Eye (tissue), 1 donor: Measurements from ENCODE around the gene TMEM54.
"Not testable (repeated sequence)": the region's sequence is repeated elsewhere in the genome, so short reads cannot be mapped to it uniquely, and the experiment has no call there.

Experiments used
- DNase-seq: peaks from one replicate; pipeline ENCODE4 v3.0.0-alpha.2; 2015

Gene TMEM54

GRCh38 chr1:32918179-32918578, 17.0 kb upstream of the TMEM54 start:
- DNase-seq, result no peak

- no peak for DNase-seq
Measured at GRCh38 chr1:32917521-32917920, 16.3 kb upstream of the TMEM54 start.

- no peak for DNase-seq
Measured at GRCh38 chr1:32915766-32916706, 14.8 kb upstream of the TMEM54 start.

GRCh38 chr1:32910319-32910718, 9.1 kb upstream of the TMEM54 start:
- no peak for DNase-seq

- no peak for DNase-seq
Measured at GRCh38 chr1:32907435-32907834, 6.2 kb upstream of the TMEM54 start.

DNA sequence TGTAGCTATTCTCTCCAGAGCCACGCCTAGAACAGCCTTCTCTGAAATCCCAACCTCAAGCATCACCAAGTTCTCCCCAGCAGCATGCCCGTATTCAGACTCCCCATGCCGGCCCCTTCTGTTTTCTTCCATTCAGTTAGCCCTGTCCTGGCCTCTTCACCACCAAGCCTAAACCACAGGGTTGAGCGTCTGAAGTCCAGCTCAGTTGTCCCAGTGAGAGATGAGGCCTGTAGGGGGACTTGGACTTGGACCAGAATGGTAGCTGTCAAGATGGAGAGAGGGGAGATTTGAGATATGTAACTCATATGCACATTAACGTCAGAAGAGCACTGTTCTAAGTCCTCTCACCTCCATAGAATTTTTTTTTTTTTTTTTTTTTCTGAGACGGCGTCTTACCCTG, 5.5 kb upstream of the TMEM54 start:
- DNase-seq, result no peak

DNA sequence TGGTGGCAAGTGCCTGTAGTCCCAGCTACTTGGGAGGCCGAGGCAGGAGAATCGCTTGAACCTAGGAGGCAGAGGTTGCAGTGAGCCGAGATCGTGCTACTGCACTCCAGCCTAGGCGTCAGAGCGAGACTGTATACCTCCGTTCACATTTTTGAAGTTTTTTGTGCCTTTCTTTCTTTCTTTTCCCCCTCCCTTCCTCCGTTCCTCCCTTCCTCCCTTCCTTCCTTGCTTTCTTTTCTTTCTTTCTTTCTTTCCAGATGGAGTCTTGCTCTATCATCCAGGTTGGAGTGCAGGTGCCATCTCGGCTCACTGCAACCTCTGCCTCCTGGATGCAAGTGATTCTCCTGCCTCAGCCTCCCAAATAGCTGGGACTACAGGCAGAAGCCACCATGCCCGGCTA, 4.4 kb upstream of the TMEM54 start:
- not testable (repeated sequence) for DNase-seq

DNA sequence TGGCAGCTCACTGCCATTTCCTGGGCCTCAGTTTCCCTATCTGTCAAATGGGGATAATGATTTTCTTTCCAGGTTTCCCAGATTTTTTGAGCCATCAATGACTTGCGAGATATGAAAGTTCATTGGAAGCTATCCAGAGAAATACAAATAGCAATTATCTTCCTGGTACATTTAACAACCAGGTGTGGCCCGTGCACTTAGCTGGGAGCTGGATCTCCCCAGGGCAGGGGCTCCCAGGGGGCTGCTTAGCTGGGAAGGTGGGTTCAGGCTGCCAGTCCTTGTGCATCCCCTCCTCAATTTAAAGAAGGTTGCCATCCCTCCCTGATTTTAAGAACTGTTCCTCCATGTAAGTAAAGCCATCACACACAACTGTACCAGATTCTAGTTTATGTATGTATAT, 3.6 kb upstream of the TMEM54 start:
- no peak for DNase-seq

DNA sequence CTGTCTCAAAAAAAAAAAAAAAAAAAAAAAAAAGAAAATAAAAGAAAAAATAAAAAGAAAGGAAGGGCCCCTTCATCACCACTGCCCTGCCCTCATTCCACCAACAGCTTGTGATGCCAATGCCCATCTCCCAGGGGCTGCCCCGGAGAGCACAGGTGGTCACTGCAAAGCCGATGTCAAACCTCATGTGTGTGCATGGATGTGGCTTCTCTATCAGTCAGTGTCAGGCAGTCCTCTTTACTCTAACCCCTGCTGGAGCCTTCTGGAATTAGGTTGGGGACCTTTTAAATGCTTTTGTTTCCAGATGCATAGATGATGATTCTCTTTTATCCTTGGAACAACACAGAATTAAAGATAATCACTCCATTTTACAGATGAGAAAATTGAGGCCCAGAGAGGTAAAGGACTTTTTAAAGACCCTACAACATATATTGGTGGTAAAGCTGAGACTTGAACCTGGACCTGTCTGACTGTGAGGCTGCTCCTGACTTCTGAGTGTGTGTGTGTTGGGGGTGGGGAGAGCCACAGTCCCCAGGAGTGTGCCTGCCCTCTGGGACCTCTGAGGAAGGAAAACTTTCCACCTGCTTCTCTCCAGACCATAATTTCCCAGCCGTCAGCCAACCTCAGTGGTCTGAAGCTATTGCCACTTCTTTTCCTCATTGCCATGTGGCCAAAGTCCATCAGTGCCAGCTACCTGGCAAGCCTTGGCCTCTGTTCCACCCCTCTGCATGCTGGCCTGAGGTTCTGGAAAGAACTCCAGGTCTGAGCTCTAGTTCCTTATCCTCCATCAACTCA, 3.0 kb upstream of the TMEM54 start:
- no peak for DNase-seq

DNA sequence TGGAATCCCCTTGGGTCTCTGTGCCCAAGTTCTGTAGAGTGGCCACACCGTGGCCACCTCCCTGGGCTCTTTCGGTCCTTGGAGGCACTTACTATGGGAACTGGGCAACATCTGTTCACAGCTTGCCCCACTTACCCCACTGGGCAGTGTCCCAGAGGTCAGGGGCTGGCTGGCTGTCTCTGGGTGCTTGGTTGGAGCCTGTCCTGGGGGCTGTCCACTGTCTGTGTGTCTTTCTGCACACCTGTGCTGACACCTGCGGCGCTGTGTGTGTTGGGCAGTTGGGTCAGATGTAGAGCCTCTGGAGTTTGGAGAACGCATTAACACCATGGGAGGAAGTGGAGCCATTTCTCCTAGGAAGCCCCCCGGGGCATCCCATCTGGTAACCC, 1.3 kb upstream of the TMEM54 start:
- DNase-seq, result no peak

DNA sequence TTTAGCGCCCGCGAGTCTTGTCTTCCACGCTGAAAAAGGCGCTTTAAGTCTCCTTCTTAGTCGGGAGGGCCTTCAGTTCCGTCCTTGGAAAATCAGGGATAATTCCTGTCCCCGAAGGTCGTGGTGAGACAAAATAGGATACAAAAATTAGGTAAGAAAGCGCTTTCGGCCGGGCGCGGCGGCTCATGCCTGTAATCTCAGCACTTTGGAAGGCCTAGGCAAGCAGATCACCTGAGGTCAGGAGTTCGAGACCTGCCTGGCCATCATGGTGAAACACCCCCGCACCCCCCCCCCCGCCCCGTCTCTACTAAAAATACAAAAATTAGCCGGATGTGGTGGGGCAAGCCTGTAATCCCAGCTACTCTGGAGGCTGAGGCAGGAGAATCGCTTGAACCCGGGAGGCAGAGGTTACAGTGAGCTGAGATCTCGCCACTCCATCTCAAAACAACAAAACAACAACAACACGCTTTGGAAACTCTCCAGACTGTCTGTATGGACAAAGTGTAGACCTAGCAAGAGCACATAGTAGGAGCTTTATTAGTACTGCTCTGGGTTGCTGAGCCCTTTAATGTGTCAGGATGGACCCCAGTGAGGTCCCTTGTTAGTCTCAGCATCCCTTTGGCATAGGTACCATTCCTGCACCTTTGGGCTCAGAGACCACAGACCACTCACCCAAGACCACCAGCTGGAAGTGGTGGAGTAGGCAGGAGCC, 790 bp upstream of the TMEM54 start:
- no peak for DNase-seq

DNA sequence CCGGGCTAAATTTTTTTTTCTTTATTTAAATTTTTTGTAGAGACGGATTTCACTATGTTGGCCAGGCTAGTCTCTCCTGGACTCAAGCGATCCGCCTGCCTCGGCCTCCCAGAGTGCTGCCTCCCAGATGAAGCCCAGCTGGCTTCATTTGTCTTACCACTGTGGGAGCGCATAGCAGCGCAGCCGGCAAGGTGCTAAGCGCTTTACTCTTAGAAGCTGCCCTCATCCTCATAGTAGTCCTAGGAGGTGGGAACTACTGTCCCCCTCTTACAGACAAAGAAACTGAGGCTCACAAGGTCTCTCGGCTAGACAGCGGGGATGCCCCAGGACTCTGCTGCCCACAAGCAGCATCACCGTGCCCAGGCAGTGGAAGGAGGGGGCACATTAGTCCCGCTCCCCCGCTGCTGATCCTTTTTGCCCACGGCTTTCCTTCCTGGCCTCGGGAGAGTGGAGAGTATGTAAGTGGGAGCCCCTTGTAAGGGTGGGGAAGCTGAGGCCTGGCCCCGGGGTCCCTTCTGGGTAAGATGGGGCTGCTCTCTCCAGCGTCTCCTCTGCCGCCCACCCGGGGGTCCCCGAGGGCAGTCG, 726 bp downstream of the TMEM54 start:
- no peak for DNase-seq

DNA sequence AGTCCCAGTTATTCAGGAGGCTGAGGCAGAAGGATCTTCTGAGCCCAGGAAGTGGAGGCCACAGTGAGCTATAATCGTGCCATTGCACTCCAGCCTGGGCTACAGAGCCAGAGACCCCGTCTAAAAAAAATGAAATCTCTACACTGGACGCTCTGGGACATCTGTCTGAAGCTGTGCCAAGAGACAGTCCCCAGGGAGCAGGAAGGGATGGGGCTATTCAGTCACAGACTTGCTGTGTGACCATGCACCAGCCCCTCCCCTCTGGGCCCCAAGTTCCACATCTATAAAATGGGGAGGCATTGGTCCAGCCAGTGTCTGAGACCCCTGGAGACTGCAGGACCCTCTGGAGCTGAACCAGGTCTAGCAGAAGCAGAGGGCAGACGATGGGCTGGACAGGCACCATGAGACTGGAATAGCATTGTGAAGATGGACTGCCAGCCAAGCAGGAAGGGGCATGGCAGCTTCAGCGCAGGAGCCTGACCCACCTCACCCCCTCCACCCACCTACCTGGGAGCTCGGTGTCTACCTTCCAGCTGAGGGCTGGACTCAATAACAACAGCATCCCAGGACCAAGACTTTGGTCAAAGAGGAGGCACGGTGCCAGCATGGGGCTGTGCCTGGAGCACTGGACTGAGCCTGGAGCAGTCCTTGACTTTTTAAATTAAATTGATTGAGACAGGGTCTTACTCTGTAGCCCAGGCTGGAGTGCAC, 1.4 kb downstream of the TMEM54 start:
- no peak for DNase-seq

DNA sequence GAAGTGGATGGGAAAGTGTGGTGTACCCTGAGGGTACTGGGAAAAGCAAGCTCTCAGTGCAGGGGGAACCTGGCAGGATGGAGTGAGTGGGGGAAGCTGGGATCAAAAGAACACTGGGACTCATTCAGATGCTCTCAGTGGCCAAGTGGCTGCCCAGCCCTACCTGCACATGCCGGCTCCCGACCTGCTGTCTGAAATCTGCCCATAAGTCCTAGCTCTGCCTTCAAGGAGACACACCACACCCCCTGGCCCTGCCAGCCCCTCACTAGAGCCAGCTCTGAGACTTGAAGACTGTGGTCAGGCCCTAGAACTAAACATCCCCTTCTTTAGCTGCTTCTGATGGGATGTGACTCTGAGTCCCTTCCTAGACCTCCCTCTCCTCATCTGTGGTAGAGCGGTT, 2.2 kb downstream of the TMEM54 start:
- DNase-seq, result no peak

- no peak for DNase-seq
Measured at GRCh38 chr1:32898056-32898455, 3.1 kb downstream of the TMEM54 start.

DNA sequence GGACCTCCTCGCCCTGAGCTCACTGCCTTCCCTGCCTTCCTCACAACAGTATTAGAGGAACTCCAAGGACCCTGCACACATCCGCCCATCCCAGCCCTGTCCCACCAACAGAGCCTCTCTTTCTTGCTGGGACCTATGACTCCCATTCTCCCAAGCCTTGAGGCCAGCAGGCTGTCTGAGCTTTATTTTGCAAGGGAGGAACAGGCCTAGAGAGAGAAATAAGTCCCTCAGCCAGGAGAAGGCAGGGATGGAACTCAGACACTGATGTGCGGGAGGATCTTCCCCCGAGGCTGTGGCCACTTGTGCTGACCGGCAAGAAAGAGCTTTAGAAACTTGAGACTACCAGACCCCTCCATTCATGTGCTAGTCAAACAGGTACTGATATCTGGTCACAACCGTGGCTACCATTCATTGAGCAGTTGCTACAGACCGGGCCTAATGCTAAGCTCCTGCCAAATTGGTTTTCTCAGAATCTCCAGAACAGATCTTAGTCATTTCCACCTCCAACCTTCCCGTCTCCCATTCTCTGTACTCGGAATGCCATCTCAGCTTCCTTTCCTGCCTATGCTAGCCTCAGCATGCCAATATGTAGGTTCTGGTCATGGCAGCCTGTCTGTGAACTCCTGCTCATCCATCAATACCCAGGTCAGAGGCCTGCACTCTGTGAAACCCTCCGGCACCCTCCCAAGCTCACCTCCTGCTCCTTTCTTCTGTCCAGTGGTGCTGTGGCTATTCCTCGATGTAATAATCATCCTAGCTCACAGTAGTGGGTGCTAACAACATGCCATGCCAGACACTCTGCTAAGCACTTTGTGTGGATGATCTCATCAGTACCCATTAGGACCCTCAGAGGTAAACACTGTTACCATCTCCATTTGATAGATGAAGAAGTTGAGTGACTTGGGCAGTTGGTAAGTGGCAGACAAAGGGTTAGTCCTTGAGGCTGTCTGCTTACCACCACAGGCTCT, 3.8 kb downstream of the TMEM54 start:
- no peak for DNase-seq

GRCh38 chr1:32896451-32896850, 4.7 kb downstream of the TMEM54 start:
- no peak for DNase-seq

- DNase-seq, result no peak
Measured at GRCh38 chr1:32895325-32896215, 5.6 kb downstream of the TMEM54 start.

DNA sequence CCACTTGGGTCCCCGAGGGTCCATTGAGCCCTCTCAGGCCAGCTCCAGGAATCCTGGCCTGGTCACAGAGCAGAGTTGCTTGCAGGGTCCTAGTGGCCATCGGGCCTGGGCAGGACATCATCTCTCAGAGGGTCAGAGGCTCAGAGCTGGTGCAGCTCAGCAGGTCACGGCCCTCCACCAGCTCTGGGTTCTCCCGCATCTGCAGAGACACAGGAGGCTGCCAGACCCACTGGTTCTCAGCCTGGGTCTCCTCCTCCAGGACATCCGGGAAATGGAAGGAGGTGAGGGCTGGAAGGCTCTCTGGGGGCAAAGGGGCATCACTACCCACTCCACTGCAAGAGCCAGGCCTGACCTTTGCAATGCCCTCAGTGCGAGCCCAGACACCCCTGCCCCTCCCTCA, 6.5 kb downstream of the TMEM54 start:
- DNase-seq, result no peak

GRCh38 chr1:32894019-32894600, 7.1 kb downstream of the TMEM54 start:
- peak; percentile 67 for DNase-seq
